ENCODE results near the gene MYO5B.

DNA sequence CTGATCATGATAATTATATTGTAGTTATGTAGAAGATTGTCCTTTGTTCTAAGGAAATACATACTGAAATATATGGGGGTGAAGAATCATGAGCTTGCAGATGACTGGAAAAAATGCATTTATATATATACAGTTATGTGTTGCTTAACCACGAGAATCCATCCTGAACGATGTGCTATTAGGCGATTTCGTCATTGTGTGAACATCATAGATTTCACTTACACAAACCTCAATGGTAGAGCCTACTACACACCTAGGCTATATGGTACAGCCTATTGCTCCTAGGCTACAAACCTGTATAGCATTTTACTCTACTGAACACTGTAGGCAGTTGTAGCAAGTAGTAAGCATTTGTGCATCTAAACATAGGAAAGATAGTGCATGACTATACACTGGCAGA lies 379.0 kb downstream of the MYO5B start:
- TF ChIP-seq MAZ (IDR thresholded peaks at IDR 0.05; ENCODE audit: borderline replicate concordance, low read depth, low read length), result no peak
- no peak for TF ChIP-seq SMC3 (IDR thresholded peaks at IDR 0.05)

Measured in A549 (cell line).